Transverse colon (tissue), 3 donors: ENCODE results near the gene UNK.

Source experiments
- CTCF ChIP-seq, 5 experiments: fragments of 200-600 bp in 3 of 5; fragments of 450-650 bp in 2 of 5; sonication (generic) in 3 of 5; IDR thresholded peaks; 1 replicate in 2 of 5; 2 replicates in 3 of 5; pipeline ENCODE4 v1.5.1; 2016 to 2017; ENCODE audit warnings: antibody characterized with exemption in 5 of 5, inconsistent platforms in 3 of 5, mild to moderate bottlenecking in 2 of 5, moderate library complexity in 1 of 5
- POLR2A ChIP-seq: fragments of 450-650 bp; IDR thresholded peaks from one replicate; pipeline ENCODE4 v1.6.1; 2016; ENCODE audit warnings: antibody characterized with exemption, mild to moderate bottlenecking, moderate library complexity

- TF ChIP-seq CTCF (IDR thresholded peaks at IDR 0.05): no peak
- no peak for TF ChIP-seq POLR2A
These were observed 62.3 kb downstream of the UNK start for GRCh38 chr17:75846692-75847613.
